H1 (cell line): ENCODE data around the gene UNC93A. TPM values are rescaled to one million over a fixed set of nuclear protein-coding genes. Genes with fewer than 3 reads are reported as not detected.

Experiments
- CTCF ChIA-PET: fragments of 300-600 bp; sonication (Branson Sonifier 250); formaldehyde crosslinking; loops from one replicate; lab custom pipeline; 2021; ENCODE audit not compliant: partially characterized antibody; lab: Charles Lee
- POLR2A ChIA-PET: fragments of 300-600 bp; sonication (Branson Sonifier 250); formaldehyde crosslinking; loops from one replicate; lab custom pipeline; 2021; ENCODE audit warnings: inconsistent platforms; ENCODE audit not compliant: partially characterized antibody; lab: Charles Lee
- DNase-seq, 2 experiments: peaks; one replicate each; pipeline versions ENCODE4 v3.0.0 to v3.0.0-alpha.2; 2010 to 2022; ENCODE audit warnings: low spot score in 2 of 2, low read depth in 1 of 2, mixed read lengths in 1 of 2
- FAIRE-seq: peaks from 2 replicates; lab custom pipeline; 2011; peaks lifted over from hg19 to GRCh38; lab: Jason Lieb, UNC
- H2AFZ ChIP-seq: 2 replicates; pipeline ENCODE4 v1.8.1; 2012; ENCODE audit warnings: low read length, inconsistent platforms
- H2AK5ac ChIP-seq: 2 replicates; pipeline ENCODE4 v1.6.1; 2013; ENCODE audit warnings: low read depth, low read length
- H2BK120ac ChIP-seq: replicated peaks from 2 replicates; pipeline ENCODE3; 2013; ENCODE audit warnings: low read depth, low read length, inconsistent platforms
- H2BK12ac ChIP-seq: 2 replicates; pipeline ENCODE4 v1.6.1; 2013; ENCODE audit warnings: low read depth, low read length
- H2BK15ac ChIP-seq: 2 replicates; pipeline ENCODE4 v1.6.1; 2013; ENCODE audit warnings: low read length
- H2BK20ac ChIP-seq: 2 replicates; pipeline ENCODE4 v1.6.1; 2013; ENCODE audit warnings: low read length
- H2BK5ac ChIP-seq: 2 replicates; pipeline ENCODE4 v1.6.1; 2013; ENCODE audit warnings: low read depth, low read length
- H3K14ac ChIP-seq: 2 replicates; pipeline ENCODE4 v1.6.1; 2013; ENCODE audit warnings: inconsistent platforms; ENCODE audit not compliant: insufficient read length
- H3K18ac ChIP-seq: 2 replicates; pipeline ENCODE4 v1.6.1; 2013; ENCODE audit warnings: low read length; ENCODE audit errors: extremely low read depth
- H3K23ac ChIP-seq: 2 replicates; pipeline ENCODE4 v1.6.1; 2013; ENCODE audit warnings: inconsistent platforms; ENCODE audit not compliant: insufficient read length
- H3K23me2 ChIP-seq: 2 replicates; pipeline ENCODE4 v1.6.1; 2013; ENCODE audit warnings: low read depth, low read length
- H3K27ac ChIP-seq: 2 replicates; pipeline ENCODE4 v1.6.1; 2011; ENCODE audit warnings: low read depth, low read length, inconsistent platforms
- H3K27me3 ChIP-seq, 4 experiments: replicated peaks in 1 of 4; 1 replicate in 1 of 4; 2 replicates in 3 of 4; pipeline versions ENCODE4 v1.6.1 to v1.8.1; 2011 to 2013; ENCODE audit warnings: low read length in 3 of 4, mild to moderate bottlenecking in 3 of 4, inconsistent platforms in 2 of 4, mixed read lengths in 2 of 4, moderate library complexity in 1 of 4; ENCODE audit not compliant: control insufficient read depth in 3 of 4, insufficient read depth in 3 of 4; ENCODE audit errors: extremely low read depth in 1 of 4
- H3K36me3 ChIP-seq, 4 experiments: 2 replicates each; pipeline versions ENCODE4 v1.6.1 to v1.8.1; 2011 to 2013; ENCODE audit warnings: mild to moderate bottlenecking in 4 of 4, low read length in 3 of 4, moderate library complexity in 2 of 4, control low read depth in 1 of 4, inconsistent platforms in 1 of 4; ENCODE audit not compliant: insufficient read depth in 4 of 4, control insufficient read depth in 2 of 4
- H3K4ac ChIP-seq: replicated peaks from 2 replicates; pipeline ENCODE3; 2013; ENCODE audit warnings: low read length, low read depth, mixed read lengths, inconsistent platforms; ENCODE audit not compliant: insufficient read length
- H3K4me1 ChIP-seq, 4 experiments: replicated peaks in 1 of 4; 1 replicate in 1 of 4; 2 replicates in 3 of 4; pipeline versions ENCODE4 v1.6.1 to v1.8.1; 2011 to 2013; ENCODE audit warnings: low read length in 3 of 4, inconsistent platforms in 2 of 4, mixed read lengths in 1 of 4; ENCODE audit not compliant: insufficient read depth in 4 of 4, control insufficient read depth in 3 of 4
- H3K4me2 ChIP-seq, 2 experiments: 2 replicates each; pipeline versions ENCODE4 v1.6.1 to v1.8.1; 2011 to 2013; ENCODE audit warnings: low read depth in 2 of 2, low read length in 2 of 2, control low read depth in 1 of 2, inconsistent platforms in 1 of 2, mild to moderate bottlenecking in 1 of 2; ENCODE audit not compliant: insufficient read depth in 1 of 2
- H3K4me3 ChIP-seq, 4 experiments: fragments of 200-600, 300-600 bp in 1 of 4; sonication (generic), shearing (Covaris generic), sonication (Bioruptor Twin) in 1 of 4; 2 replicates each; pipeline versions ENCODE4 v1.5.1 to v1.8.1; 2011 to 2016; ENCODE audit warnings: low read length in 4 of 4, low read depth in 3 of 4, control low read depth in 2 of 4, inconsistent platforms in 2 of 4, mild to moderate bottlenecking in 2 of 4, mixed read lengths in 1 of 4, moderate library complexity in 1 of 4; ENCODE audit not compliant: insufficient read depth in 2 of 4; ENCODE audit errors: extremely low read depth in 1 of 4
- H3K56ac ChIP-seq: replicated peaks from 2 replicates; pipeline ENCODE3; 2013; ENCODE audit warnings: low read depth, mild to moderate bottlenecking, mixed read lengths, low read length, inconsistent platforms; ENCODE audit not compliant: insufficient read length
- H3K79me1 ChIP-seq: 2 replicates; pipeline ENCODE4 v1.6.1; 2013; ENCODE audit warnings: low read depth, low read length, control low read depth
- H3K79me2 ChIP-seq, 2 experiments: 2 replicates each; pipeline versions ENCODE4 v1.6.1 to v1.8.1; 2012 to 2013; ENCODE audit warnings: low read length in 2 of 2, mild to moderate bottlenecking in 2 of 2, inconsistent platforms in 1 of 2; ENCODE audit not compliant: insufficient read depth in 2 of 2, control insufficient read depth in 1 of 2
- H3K9ac ChIP-seq, 4 experiments: replicated peaks in 1 of 4; 1 replicate in 1 of 4; 2 replicates in 3 of 4; pipeline versions ENCODE4 v1.6.1 to v1.8.1; 2011 to 2013; ENCODE audit warnings: low read depth in 3 of 4, low read length in 3 of 4, control low read depth in 2 of 4, mild to moderate bottlenecking in 2 of 4, moderate library complexity in 2 of 4, inconsistent platforms in 1 of 4; ENCODE audit errors: extremely low read depth in 1 of 4
- H3K9me3 ChIP-seq, 2 experiments: 2 replicates each; pipeline versions ENCODE4 v1.6.1 to v1.8.1; 2012 to 2013; ENCODE audit warnings: mild to moderate bottlenecking in 2 of 2, moderate library complexity in 2 of 2, control low read depth in 1 of 2, inconsistent platforms in 1 of 2, low read depth in 1 of 2, low read length in 1 of 2, mixed read lengths in 1 of 2; ENCODE audit not compliant: insufficient read depth in 2 of 2
- H4K20me1 ChIP-seq, 2 experiments: replicated peaks in 1 of 2; 2 replicates each; pipeline versions ENCODE3 to v1.8.1; 2011 to 2013; ENCODE audit warnings: inconsistent platforms in 2 of 2, low read length in 2 of 2, mild to moderate bottlenecking in 1 of 2; ENCODE audit not compliant: insufficient read depth in 2 of 2, control insufficient read depth in 1 of 2
- H4K5ac ChIP-seq: 2 replicates; pipeline ENCODE4 v1.6.1; 2013; ENCODE audit warnings: low read length, low read depth, mixed read lengths, inconsistent platforms; ENCODE audit not compliant: insufficient read length
- H4K8ac ChIP-seq: 2 replicates; pipeline ENCODE4 v1.8.0; 2013; ENCODE audit warnings: mild to moderate bottlenecking, moderate library complexity, low read length, inconsistent platforms; ENCODE audit not compliant: insufficient read depth; ENCODE audit errors: extremely low read depth
- H4K91ac ChIP-seq: replicated peaks from 2 replicates; pipeline ENCODE3; 2013; ENCODE audit warnings: low read length, mixed read lengths, inconsistent platforms; ENCODE audit not compliant: insufficient read length
- CBX5 ChIP-seq: fragments of 300-800, 300-1000 bp; sonication (generic); IDR thresholded peaks from 2 replicates; pipeline ENCODE4 v1.7.1; 2016; ENCODE audit warnings: antibody characterized with exemption, low read length, low read depth
- EP300 ChIP-seq, 2 experiments: IDR thresholded peaks; 1 replicate in 1 of 2; 2 replicates in 1 of 2; pipeline ENCODE4 v1.6.1; 2011 to 2012; ENCODE audit warnings: low read depth in 2 of 2, low read length in 2 of 2, mild to moderate bottlenecking in 2 of 2, borderline replicate concordance in 1 of 2, inconsistent platforms in 1 of 2, moderate library complexity in 1 of 2
- GABPA ChIP-seq: IDR thresholded peaks from 2 replicates; pipeline ENCODE4 v1.6.1; 2011; ENCODE audit warnings: mild to moderate bottlenecking, low read length, moderate library complexity, borderline replicate concordance; ENCODE audit not compliant: insufficient read depth
- KDM4A ChIP-seq: IDR thresholded peaks from one replicate; pipeline ENCODE4 v1.7.1; 2012; ENCODE audit warnings: low read depth, mild to moderate bottlenecking, moderate library complexity, low read length, inconsistent platforms; ENCODE audit not compliant: severe bottlenecking
- KDM5A ChIP-seq: fragments of 200-600 bp; IDR thresholded peaks from 2 replicates; pipeline ENCODE4 v1.7.1; 2012; ENCODE audit warnings: mild to moderate bottlenecking, low read length, inconsistent platforms, mixed read lengths
- MAFK ChIP-seq: IDR thresholded peaks from 2 replicates; pipeline ENCODE4 v1.6.1; 2012; ENCODE audit warnings: low read depth, mild to moderate bottlenecking, improper control_type of control experiment, low read length
- RXRA ChIP-seq: IDR thresholded peaks from 2 replicates; pipeline ENCODE4 v1.6.1; 2011; ENCODE audit warnings: low read depth, mild to moderate bottlenecking, low read length, moderate library complexity; ENCODE audit not compliant: insufficient read depth
- SIN3A ChIP-seq, 2 experiments: IDR thresholded peaks in 1 of 2; conservative IDR thresholded peaks in 1 of 2; 2 replicates each; pipeline ENCODE4 v1.6.1; 2011 to 2012; ENCODE audit warnings: low read length in 2 of 2, improper control_type of control experiment in 1 of 2, low read depth in 1 of 2, mild to moderate bottlenecking in 1 of 2
- TCF12 ChIP-seq: IDR thresholded peaks from 2 replicates; pipeline ENCODE4 v1.6.1; 2011; ENCODE audit warnings: low read depth, mild to moderate bottlenecking, low read length
- WGBS, 2 experiments: shearing (Covaris generic) in 1 of 2; methylation state at CpG; one replicate each; pipeline versions ENCODE4 v1.1.6 to v1.1.7; 2013 to 2015; ENCODE audit warnings: low lambda C conversion rate in 2 of 2, mixed read lengths in 2 of 2, inconsistent platforms in 1 of 2, low coverage in 1 of 2, missing lambda C conversion rate in 1 of 2; ENCODE audit not compliant: insufficient replicate concordance in 2 of 2, insufficient coverage in 1 of 2, insufficient read length in 1 of 2; ENCODE audit errors: extremely low coverage in 1 of 2, missing lambda C conversion rate in 1 of 2; 5-methylcytosine and 5-hydroxymethylcytosine counted together
- polyA plus RNA-seq, 7 experiments: library from polyadenylated mRNA; depleted of rRNA in 3 of 7; stranded (reverse) in 5 of 7; unstranded in 2 of 7; fragments of >200 nt in 5 of 7; fragments of 200-250 nt in 2 of 7; gene quantifications; 1 replicate in 5 of 7; 2 replicates in 1 of 7; 4 replicates in 1 of 7; pipeline versions ENCODE4 v1.2.1 to v1.2.3, GENCODE V29; 2011 to 2013; ENCODE audit warnings: missing spikeins in 2 of 7, mixed read lengths in 2 of 7
- total RNA-seq: library from RNA; stranded (reverse); fragmentation: NEBNext Ultra II Directional; extraction: Animal tissue kit (Norgen Biotek cat#: 25700); gene quantifications from 2 replicates; pipeline ENCODE4 v1.2.1, GENCODE V29; 2021

Gene UNC93A
- total and polyA plus RNA-seq, 2 of the 8 experiments (the other 6 are each of a cell fraction or from before 2014, with no cell fraction given) = 0.39 TPM; not detected in 1

- Histone ChIP-seq H3K36me3 (no peaks in the 10 kb centered on the region), H3K9ac (no peak overlapping the region), H3K4me2 (no peak overlapping the region), H2BK120ac (no peak overlapping the region), H2AFZ (no peak overlapping the region), H3K9me3 (no peaks in the 10 kb centered on the region), H3K79me1 (no peaks in the 10 kb centered on the region), H3K27me3 (peaks cover 0 to 4% (median 0%) of the 10 kb centered on the region in 4 experiments; a peak in 2 of 7 replicates), H2AK5ac (no peak overlapping the region), H4K5ac (no peak overlapping the region), H3K23ac (no peak overlapping the region), H3K27ac (no peak overlapping the region), H3K23me2 (no peaks in the 10 kb centered on the region), H4K20me1 (no peaks in the 10 kb centered on the region), H3K56ac (no peak overlapping the region), H2BK5ac (no peak overlapping the region), H3K4me1 (peaks cover 0 to 10% (median 5%) of the 10 kb centered on the region in 4 experiments; a peak in 6 of 7 replicates), H3K4me3 (no peak overlapping the region), H2BK20ac (no peak overlapping the region), H3K4ac (no peak overlapping the region), H4K8ac (no peak overlapping the region), H3K18ac (no peak overlapping the region), H2BK12ac (no peak overlapping the region), H4K91ac (peak overlapping the region; percentile 10), H3K14ac (no peak overlapping the region), H3K79me2 (no peaks in the 10 kb centered on the region), H2BK15ac (no peak overlapping the region)
- FAIRE-seq (no peak), DNase-seq (peak in 1 of 2 experiments; percentile 39)
- ChIA-PET CTCF (interaction anchor here (1.1 to 1.6 kb wide), 3 partner anchors 11 to 26 kb away, joined by 3 to 7 read pairs (median 6); no protein-coding TSS in a partner anchor), POLR2A (no interaction called here)
- WGBS, 2 experiments = 92% methylated on average over 6 of the region's 6 CpGs; no CpG with 5 or more reads in 1 of the 2 experiments
- TF ChIP-seq GABPA = no peak
- TF ChIP-seq EP300 (IDR thresholded peaks at IDR 0.05; ENCODE audit: borderline replicate concordance in 1 of 2, low read depth in 2 of 2, low read length in 2 of 2) = no peak
- no peak for TF ChIP-seq MAFK
- no peak for TF ChIP-seq KDM4A
- TF ChIP-seq SIN3A (conservative IDR thresholded peaks at IDR 0.05 in 1 of 2, IDR thresholded peaks at IDR 0.05 in 1 of 2; ENCODE audit: low read depth in 1 of 2, low read length in 2 of 2) = no peak
- TF ChIP-seq RXRA = no peak
- no peak for TF ChIP-seq KDM5A
- TF ChIP-seq TCF12 = no peak
- no peak for TF ChIP-seq CBX5
Observed at GRCh38 chr6:167274270-167274669, 16.8 kb upstream of the UNC93A start.
